Stimulated activated naive CD8-positive, alpha-beta T cell treated with anti-CD3 and anti-CD28 coated beads, Interleukin-15, Interleukin-2, amounts not matched to agents 100 U/mL and 50 U/mL, for 24 hours (primary cell): Measurements from ENCODE around the gene HSD17B12.
"Not testable (repeated sequence)": the region's sequence is repeated elsewhere in the genome, so short reads cannot be mapped to it uniquely, and the experiment has no call there.

Source experiments
- ATAC-seq: fragments of 150-1000 bp; cut with Tn5 transposase; one replicate; pipeline ENCODE4 v1.10.0; 2021
- DNase-seq: peaks from one replicate; pipeline ENCODE4 v3.0.0; 2021

HSD17B12 gene

DNA sequence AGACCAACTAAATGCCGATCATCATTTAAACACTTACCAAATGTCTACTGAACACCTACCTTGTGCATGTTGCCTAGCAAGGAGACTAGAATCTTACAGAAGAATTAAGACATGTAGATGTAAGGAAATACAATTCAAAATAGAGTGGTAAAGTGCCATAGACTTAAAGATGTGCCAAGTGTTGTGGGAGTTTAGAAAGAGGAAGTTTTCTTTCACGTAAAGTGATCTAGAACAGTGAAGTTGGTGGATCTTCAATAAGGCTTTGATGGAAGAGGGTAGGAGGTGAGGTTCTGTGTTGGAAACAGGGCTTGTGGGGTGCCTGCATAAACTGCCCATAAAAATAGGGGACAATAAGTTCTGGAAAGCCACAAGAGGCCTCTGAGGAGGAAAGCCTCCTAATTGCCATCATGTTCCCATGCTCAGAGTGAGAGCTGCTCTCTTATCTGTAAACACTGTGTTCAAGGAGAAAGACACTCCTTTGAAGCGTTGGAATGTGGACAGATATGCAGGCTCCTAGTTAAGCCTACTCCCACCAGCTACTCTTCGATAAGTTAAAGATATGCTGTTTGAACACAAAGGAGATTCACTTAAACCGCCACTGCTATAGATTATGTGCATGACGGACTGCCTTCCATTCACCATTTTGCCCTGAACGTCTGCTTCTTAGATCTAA is 66.7 kb downstream of the HSD17B12 start:
- DNase-seq: no peak

DNA sequence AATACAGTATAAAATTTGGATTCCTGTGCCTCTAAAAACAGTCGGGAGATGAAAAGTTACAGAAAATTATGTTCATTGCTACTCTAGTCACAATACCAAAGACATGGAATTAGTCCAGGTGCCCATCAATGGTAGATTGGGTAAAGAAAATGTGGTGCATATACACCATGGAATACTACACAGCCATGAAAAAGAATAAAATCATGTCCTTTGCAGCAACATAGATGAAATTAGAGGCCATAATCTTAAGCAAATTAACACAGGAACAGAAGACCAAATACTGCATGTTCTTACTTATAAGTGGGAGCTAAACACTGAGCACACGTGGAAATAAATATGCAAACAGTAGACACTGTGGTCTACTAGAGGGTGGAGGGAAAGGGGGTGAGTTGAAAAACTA is 67.6 kb downstream of the HSD17B12 start:
- DNase-seq (no peak), ATAC-seq (no peak)

More for the DNA sequence above, 66.7 kb downstream of the HSD17B12 start:
- no peak for ATAC-seq

DNA sequence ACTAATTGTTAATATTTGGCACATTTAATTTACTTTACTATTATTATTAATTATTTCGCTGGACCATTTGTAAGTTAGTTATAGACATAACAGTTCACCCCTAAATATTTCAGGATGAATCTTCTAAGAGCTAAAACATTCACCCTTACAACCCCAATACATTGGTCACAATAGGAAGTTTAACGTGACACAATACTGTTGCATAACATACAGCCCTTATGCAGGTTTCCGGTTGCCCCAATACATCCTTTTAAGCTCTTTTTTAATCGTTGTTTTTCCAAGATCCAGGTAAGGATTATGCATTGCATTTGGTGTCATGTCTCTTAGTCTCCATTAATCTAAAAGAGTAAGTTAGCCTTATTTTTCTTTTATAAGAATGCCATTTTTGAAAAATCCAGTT is 71.2 kb downstream of the HSD17B12 start:
- ATAC-seq (no peak), DNase-seq (no peak)

DNA sequence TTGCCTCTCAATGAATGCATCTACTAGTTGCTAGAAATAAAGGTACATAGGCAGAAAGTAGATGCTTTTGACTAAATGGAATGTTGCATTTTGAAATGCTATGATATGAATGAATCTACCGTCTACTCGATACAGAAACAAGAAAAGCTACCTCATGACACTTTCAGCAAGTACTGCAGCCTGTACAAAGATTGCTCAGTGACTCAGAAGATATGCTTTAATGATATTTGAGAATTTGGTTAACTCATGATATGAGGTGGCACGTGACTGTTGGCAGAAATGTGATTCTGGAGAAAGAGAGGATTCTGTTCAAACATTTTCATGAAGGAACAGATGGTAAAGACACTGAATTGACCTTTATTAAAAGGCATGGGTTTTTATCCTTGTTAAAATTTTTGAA is 76.0 kb downstream of the HSD17B12 start:
- ATAC-seq (no peak), DNase-seq (no peak)

DNA sequence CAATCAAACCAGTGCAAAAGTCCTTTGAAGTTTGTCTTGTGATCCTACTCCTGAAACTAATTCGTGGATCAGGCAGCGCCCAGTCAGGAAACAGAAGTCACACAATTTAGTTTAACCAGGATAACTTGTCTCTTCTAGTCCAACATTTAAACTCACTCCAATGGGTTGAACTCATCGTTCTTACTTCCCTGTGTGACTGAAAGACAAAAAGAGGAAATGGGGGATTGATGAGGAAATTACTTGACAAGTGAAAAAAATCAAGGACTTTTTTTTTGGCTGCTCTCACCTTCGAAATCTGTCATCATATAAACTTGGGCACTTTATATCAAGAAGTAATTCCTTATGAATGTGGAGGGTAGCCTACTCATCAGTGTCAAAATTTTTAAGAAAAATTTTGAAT is 78.4 kb downstream of the HSD17B12 start:
- ATAC-seq (no peak), DNase-seq (no peak)

DNA sequence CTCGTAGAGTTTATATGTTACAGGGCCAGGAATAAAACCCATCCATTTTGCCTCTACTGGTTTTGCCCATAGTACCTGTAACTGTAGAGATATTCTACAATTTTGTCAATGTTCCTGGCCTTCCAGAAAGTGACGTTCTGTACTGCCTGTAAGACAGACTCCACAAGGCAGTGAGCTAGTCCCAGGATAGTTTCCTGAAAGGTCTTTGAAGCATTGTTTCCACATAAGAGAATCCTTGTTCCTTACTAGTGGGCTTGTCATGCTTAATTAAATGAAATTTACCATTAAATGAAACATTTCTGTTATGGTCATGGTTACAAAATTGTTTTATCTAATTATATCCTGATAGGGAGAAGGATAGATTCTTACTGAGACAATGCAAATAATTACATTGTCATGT is 80.4 kb downstream of the HSD17B12 start:
- ATAC-seq (no peak), DNase-seq (no peak)

DNA sequence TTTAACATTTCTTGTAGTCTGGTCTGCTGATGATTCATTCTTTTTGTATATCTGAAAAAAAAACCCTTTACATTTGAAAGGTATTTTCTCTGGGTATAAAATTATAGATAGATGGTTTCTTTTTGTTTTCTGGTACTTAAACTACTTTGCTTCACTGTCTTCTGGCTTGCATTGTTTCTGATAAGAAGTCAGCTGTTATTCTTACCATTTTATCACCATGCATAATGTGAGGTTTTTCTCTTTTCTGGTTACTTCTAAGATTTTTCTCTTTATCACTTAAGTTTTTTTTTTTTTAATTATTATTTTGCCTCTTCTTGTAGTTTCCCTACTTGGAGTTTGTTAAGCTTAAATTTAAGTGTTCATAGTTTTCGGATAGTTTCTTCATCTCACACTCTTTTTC is 84.7 kb downstream of the HSD17B12 start:
- ATAC-seq: no peak
- no peak for DNase-seq

DNA sequence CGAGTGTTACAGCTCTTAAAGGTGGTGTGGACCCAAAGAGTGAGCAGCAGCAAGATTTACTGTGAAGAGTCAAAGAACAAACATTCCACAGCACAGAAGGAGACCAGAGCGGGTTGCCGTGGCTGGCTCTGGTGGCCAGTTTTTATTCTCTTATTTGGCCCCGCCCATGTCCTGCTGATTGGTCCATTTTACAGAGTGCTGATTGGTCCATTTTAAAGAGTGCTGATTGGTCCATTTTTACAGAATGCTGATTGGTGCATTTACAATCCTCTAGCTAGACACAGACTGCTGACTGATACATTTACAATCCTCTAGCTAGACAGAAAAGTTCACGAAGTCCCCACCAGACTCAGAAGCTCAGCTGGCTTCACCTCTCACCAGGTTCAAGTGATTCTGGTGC is 88.1 kb downstream of the HSD17B12 start:
- not testable (repeated sequence) for DNase-seq, ATAC-seq

DNA sequence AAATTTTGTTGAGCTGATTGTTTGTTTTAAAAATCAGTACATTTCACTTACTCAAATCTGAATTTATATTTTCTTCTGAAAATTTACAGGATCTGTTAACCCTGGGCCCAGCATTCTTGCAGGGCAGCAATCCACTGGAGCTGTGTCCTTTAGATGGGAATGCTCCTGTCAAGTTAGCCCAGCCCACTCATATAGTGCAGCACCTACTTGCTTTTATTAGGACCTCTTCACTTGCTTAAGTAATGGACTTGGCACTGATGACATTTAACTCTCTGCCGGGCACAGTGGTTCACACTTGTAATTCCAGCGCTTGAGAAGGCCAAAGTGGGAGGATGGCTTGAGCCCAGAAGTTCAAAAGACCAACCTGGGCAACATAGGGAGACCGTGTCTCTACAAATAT is 89.6 kb downstream of the HSD17B12 start:
- ATAC-seq (no peak), DNase-seq (no peak)

DNA sequence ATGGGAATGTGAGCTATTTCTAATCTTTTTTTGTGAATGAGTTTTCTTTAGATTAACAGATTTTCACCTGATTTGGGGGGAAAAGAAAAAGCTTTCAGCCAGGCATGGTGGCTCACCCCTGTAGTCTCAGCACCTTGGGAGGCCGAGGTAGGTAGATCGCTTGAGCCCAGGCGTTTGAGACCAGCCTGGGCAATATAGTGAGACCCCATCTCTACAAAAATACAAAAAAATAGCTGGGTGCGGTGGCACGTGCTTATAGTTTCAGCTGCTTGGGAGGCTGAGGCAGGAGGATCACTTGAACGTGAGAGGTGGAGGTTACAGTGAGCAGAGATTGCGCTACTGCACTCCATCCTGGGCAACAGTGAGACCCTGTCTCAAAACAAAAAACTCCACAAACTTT is 92.2 kb downstream of the HSD17B12 start:
- DNase-seq (no peak), ATAC-seq (no peak)

DNA sequence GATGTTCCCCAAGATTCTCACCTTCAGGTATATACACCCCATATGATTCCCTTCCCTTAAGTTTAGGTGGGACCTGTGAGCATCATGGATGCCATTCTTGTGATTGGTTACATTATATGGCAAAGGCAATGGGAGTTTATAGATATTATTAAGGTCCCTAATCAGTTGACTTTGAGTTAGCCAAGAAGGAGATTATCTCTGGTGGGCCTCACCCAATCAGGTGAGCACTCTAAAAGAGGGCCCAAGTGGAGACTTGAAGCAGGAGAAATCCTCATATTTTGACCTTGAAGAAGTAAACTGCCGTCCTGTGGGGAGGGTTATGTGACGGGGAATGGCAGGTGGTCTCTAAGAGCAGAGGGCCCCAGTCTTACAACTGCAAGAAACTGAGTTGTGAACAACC is 94.2 kb downstream of the HSD17B12 start:
- DNase-seq (no peak), ATAC-seq (no peak)

DNA sequence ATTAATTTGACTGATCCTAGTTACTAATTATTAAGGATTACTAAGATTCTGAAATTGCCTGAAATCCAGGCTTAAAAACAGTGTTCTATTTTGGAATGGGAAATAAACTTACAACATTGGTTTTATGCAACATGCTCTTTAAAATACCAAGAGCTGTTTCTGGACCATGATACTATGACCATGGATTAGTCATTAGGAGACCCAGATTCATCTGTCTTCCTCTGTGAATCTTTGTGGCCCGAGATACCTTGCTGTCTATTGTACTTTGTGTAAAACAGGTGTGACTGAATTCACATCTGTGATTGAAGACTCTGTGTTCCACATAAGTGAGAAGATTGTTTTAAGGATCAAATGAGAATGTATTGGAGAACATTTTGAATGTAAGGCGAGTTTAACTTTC is 98.8 kb downstream of the HSD17B12 start:
- no peak for ATAC-seq
- no peak for DNase-seq

DNA sequence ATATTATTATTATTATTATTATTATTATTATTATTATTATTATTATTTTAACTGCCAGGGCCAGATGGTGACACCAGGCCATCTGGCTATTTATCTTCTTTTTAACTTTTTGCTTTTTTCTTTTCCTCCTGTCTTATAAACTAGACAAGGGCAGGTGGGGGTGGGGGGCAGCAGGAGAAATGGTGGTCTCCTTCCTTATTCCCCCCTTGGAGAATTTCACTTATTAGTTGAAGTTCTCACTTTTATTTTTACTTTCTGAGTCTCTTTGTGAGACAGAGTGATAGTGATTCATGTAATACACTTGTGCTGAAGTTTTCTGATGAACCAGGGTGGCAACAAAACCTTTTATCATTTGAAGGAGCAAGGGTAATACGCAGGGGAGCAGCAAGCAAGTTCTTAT is 103.8 kb downstream of the HSD17B12 start:
- no peak for ATAC-seq
- no peak for DNase-seq

DNA sequence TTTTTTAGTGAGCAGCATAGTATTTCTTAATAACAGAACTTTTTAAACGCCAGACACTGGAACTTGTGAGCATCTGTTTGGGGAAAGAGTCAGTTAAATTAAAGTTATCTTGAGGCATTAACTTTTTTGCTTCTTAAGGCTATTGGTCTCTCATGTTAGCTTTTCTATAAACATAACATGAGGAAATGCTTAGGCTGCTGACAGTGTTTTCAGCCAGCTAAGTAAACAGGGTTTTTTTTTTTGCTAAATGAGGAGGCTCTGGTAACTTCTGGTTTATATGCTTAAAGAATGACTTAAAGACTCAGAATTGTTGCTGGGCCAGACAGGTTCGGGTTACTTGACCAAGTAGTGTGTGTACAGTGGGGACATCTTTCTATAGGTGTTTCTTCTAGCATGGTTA is 104.3 kb downstream of the HSD17B12 start:
- ATAC-seq (no peak), DNase-seq (no peak)

DNA sequence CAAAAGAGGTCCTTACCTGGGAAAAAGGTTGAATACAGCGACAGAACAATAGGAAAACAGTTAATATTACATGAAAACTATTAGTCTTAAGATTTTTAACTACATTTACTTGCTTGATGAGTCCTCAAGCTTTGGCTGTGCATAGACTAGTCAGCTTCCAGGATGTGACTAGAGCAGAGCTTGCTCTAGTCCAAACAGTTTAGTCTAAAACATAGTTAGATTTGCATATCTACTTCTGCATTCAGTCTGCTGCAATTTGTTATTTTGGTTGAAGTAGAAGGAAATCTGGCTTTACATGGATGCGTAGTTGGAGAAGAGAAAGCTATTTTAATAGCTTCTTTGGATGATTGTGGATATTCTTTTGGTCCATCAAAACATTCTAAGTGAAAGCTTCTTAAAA is 104.8 kb downstream of the HSD17B12 start:
- no peak for DNase-seq
- ATAC-seq: no peak

DNA sequence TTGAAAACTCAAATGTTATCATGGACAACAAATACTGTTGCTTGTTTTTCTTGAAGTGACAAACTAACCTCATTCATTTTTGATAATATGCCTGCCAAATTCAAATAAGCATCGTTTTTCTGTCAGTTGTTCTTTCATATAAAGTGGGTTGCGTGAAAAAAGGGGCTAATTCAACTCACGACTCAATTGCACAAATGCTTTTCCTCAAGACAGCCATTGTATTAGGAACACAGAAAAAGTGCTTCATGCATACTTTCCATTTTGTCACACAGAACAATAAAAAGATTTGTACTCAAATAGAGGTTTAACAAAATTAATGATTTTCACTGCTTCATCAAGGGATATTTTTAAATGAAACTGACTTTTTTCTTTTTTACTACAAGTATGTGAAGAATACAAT is 105.5 kb downstream of the HSD17B12 start:
- no peak for ATAC-seq

DNA sequence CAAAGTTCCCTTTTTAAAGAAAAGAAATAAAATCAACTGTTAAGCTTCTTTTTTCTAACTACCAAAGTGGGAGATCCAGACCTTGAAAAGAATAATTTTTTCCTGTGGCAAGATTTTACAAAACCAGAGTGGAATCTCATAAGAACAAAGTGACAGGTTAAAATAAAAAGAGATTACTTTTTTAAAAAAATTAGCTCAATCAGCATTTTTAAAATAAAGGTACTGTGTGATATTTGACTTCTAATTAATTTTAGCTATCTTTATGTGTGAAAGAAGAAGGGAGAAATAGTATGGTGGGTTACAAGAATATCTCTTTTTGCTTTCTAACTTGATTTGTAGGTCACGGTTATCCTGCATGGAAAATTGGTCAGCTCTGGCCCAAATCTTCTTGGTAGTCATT is 107.3 kb downstream of the HSD17B12 start:
- DNase-seq (no peak), ATAC-seq (no peak)

More for the DNA sequence above, 105.5 kb downstream of the HSD17B12 start:
- no peak for DNase-seq

DNA sequence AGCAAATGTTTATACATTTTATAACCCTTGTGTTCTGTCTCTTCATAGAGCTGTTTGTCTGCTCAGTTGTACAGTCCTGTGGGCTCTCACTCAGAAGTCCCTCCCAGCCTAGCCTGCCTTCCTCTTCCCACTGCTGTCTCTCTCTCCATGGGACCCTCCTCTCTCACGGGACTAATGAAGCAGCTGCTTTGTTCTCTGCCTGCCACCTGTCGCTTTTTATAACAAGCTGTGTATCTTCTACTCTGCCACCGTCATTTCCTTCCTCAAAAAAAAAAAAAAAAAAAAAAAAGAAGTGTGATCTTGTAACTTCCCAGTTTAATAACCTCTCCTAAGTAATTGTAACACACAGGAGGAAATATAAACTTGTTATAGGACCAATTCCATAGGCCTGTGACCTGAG is 107.9 kb downstream of the HSD17B12 start:
- no peak for ATAC-seq
- DNase-seq: no peak

DNA sequence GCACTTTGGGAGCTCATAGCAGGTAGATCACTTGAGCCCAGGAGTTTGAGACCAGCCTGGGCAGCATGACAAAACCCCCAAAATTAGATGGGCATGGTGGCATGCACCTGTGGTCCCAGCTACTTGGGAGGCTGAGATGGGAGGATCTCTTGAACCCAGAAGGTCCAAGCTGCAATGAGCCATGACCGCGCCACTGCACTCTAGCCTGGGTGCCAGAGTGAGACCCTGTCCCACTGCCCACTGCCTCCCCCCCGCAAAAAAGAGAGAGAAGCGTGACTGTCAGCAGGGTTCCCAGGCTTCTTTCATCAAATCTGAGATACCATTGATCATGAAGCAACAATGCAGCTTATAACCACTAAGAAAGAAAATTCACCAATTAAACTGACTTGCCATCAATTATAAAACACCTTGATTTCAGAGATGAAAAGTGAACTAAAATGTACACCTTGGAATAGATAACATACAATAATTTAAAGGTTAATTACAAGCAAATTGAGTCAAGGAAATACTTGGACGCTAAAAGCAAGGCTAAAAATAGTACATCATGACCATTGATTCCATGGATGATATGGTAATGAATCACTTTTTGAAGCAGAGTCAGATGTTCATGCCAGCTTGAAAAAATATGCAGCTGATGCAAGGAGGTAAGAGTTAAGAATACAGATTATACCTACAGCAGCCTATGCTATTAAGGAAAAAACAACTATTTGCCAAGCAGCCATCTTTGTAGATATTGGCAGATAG is 109.3 kb downstream of the HSD17B12 start:
- DNase-seq (no peak), ATAC-seq (no peak)

DNA sequence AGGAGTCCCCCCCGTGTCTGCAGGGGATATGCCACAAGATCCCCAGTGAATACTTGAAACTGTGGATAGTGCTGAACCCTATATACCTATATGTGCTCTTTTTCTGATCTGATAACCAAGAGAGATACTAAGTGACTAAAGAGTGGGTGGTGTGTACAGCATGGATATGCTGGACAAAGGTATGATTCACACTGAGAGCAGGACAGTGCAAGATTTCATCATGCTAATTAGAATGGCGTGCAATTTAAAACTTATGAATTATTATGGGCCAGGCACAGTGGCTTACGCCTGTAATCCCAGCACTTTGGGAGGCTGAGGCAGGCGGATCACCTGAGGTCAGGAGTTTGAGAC is 109.9 kb downstream of the HSD17B12 start:
- DNase-seq (no peak), ATAC-seq (no peak)

DNA sequence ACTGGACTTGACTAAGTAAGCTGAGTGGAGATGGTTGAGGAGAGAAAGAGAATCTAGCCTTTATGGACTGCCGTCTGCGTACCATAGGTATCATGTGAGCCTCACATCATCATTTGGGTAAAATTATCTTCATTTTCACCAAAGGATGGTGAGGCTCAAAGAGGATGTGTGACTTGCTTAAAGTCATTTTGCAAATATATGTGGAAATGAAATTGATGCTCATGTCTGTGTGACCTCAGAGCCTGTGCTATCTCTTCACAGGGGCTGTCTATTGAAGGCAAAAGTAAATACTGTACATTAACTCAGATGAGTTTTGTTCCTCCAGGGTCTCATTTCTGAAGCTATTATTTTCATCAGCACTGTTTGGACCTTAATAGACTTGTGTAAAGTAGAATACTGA is 116.8 kb downstream of the HSD17B12 start:
- ATAC-seq (no peak), DNase-seq (no peak)

DNA sequence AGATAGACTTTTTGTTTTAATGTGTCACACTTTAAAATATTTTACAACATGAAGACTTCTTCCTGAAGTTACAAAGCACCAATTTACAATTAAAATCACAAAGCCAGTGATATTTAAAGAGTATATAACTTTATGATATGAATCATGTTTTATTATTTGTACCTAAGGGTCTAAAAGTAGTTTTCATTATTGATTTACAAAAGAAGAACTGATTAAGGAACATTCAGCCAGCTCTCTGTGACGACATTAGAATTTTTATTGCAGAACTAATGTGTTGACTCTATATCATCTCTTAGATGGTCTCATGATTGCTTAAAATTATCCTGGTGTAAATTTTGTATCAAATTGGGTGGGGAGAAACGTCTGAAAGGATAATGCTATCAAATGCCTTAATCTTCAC is 117.3 kb downstream of the HSD17B12 start:
- ATAC-seq (no peak), DNase-seq (no peak)

DNA sequence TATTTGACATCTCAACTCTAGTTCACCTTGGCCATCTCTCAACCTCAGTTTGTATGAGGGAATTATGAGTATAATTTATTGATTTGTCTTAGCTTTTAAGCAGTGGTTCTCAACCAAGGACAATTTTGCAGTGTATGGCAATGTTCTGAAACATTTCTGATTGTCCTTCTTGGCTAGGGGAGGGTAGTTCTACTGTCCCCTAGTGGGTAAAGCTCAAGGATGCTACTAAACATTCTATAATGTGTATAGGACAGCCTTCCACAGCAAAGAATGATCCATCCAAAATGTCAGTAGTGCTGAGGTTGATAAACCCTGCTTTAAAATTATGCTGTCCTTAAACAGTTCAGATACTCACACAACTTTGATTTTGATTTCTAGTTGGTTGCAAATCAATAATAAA is 122.0 kb downstream of the HSD17B12 start:
- DNase-seq (no peak), ATAC-seq (no peak)

DNA sequence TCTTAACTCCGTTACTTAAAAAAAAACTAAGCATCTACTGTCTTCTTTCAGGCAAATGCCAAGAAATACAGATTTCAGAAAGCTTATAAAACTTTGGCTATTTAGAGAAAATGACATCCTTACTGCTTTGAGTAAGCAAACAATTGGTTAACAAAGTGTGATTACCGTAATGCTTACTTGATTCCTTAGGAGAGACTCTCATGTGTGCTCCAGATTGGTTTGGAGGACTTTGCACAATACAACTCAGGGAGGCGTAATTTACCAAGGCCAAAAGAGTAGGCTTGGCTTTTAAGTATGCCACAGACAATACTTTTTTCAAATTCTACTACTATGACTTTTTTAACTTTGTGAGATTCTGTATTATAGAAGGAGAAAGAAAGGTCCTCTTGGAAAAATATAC is 123.2 kb downstream of the HSD17B12 start:
- DNase-seq: no peak
- no peak for ATAC-seq
